C4-2B (cell line): Measurements from ENCODE around the gene SLC37A4.
"Not testable (repeated sequence)": the region's sequence is repeated elsewhere in the genome, so short reads cannot be mapped to it uniquely, and the experiment has no call there.

Experiments
- H3K27ac ChIP-seq: fragments of 450-650 bp; 2 replicates; pipeline ENCODE4 v1.5.1; 2017
- CTCF ChIP-seq: fragments of 450-650 bp; conservative IDR thresholded peaks from 2 replicates; pipeline ENCODE4 v1.5.1; 2017; ENCODE audit warnings: mild to moderate bottlenecking
- ZFX ChIP-seq: fragments of 450-650 bp; IDR thresholded peaks from 2 replicates; pipeline ENCODE4 v1.6.1; 2017

SLC37A4 gene

GRCh38 chr11:119038884-119039283, 8.2 kb upstream of the SLC37A4 start:
- no peak overlapping the region for H3K27ac ChIP-seq
- TF ChIP-seq ZFX (no peak), CTCF (no peak)

- no peak overlapping the region for H3K27ac ChIP-seq
- TF ChIP-seq CTCF = no peak
- TF ChIP-seq ZFX = no peak
These were observed 4.1 kb upstream of the SLC37A4 start for GRCh38 chr11:119034813-119035212.

- H3K27ac ChIP-seq = not testable (repeated sequence)
These were observed 2.7 kb upstream of the SLC37A4 start for GRCh38 chr11:119033421-119033820.

GRCh38 chr11:119031912-119032280, 1.2 kb upstream of the SLC37A4 start:
- no peak for TF ChIP-seq ZFX
- TF ChIP-seq CTCF = no peak
- H3K27ac ChIP-seq = no peak overlapping the region

- peak overlapping the region; percentile 93 for H3K27ac ChIP-seq
- TF ChIP-seq ZFX (0 out of 2 replicates have a peak, but pooled peaks have one; percentile 42), CTCF (no peak)
These were observed 698 bp downstream of the SLC37A4 start for GRCh38 chr11:119030029-119030328.

GRCh38 chr11:119029340-119030028, 1.2 kb downstream of the SLC37A4 start:
- peak overlapping the region; percentile 93 for H3K27ac ChIP-seq
- TF ChIP-seq CTCF (no peak), ZFX (no peak)

- TF ChIP-seq ZFX = no peak
- TF ChIP-seq CTCF = no peak
- H3K27ac ChIP-seq = peak overlapping the region; percentile 93
These were observed 1.7 kb downstream of the SLC37A4 start for GRCh38 chr11:119029069-119029339.

- H3K27ac ChIP-seq = peak overlapping the region; percentile 93
These were observed 2.2 kb downstream of the SLC37A4 start for GRCh38 chr11:119028346-119029068.

More at GRCh38 chr11:119028346-119029068, 2.2 kb downstream of the SLC37A4 start:
- TF ChIP-seq ZFX = no peak
- TF ChIP-seq CTCF = no peak
